LNCaP clone FGC (cell line): ENCODE measurements around the gene NR1H2.

Experiments used
- DNase-seq: peaks from one replicate; pipeline ENCODE4 v3.0.0-alpha.2; 2011; ENCODE audit warnings: low read depth
- H3K4me3 ChIP-seq: 2 replicates; pipeline ENCODE4 v1.5.1; 2011; ENCODE audit warnings: mild to moderate bottlenecking, low read depth, low read length, control low read depth
- CTCF ChIP-seq: IDR thresholded peaks from 2 replicates; pipeline ENCODE4 v1.5.1; 2012; ENCODE audit warnings: mild to moderate bottlenecking; ENCODE audit not compliant: control insufficient read depth, insufficient read depth; ENCODE audit errors: extremely low read depth

NR1H2 gene

GRCh38 chr19:50410109-50410508 lies 33.9 kb downstream of the NR1H2 start:
- no peak overlapping the region for H3K4me3 ChIP-seq
- no peak for TF ChIP-seq CTCF

GRCh38 chr19:50412419-50412818 lies 36.2 kb downstream of the NR1H2 start:
- H3K4me3 ChIP-seq, result no peak overlapping the region
- no peak for DNase-seq
- no peak for TF ChIP-seq CTCF

More at GRCh38 chr19:50410109-50410508, 33.9 kb downstream of the NR1H2 start:
- no peak for DNase-seq

GRCh38 chr19:50413096-50413495 lies 36.8 kb downstream of the NR1H2 start:
- no peak for TF ChIP-seq CTCF
- no peak overlapping the region for H3K4me3 ChIP-seq
- no peak for DNase-seq

- TF ChIP-seq CTCF, result no peak
- DNase-seq, result no peak
These were observed 37.3 kb downstream of the NR1H2 start for GRCh38 chr19:50413531-50413930.

GRCh38 chr19:50414864-50415660 lies 38.8 kb downstream of the NR1H2 start:
- TF ChIP-seq CTCF, result peak; percentile 78
- no peak for DNase-seq
- no peak overlapping the region for H3K4me3 ChIP-seq

More at GRCh38 chr19:50413531-50413930, 37.3 kb downstream of the NR1H2 start:
- no peak overlapping the region for H3K4me3 ChIP-seq

GRCh38 chr19:50415661-50416033 lies 39.4 kb downstream of the NR1H2 start:
- no peak for DNase-seq
- no peak overlapping the region for H3K4me3 ChIP-seq
- no peak for TF ChIP-seq CTCF
